CD4-positive, alpha-beta T cell treated with Interleukin-17A for 1 hour (primary cell): Measurements from ENCODE around the gene PAM16.
A peak's percentile ranks its signal among the peaks of the same experiment; 100 is the strongest.

Experiments used
- DNase-seq: peaks from one replicate; pipeline ENCODE4 v3.0.0-alpha.2; 2020

The PAM16 gene

DNA sequence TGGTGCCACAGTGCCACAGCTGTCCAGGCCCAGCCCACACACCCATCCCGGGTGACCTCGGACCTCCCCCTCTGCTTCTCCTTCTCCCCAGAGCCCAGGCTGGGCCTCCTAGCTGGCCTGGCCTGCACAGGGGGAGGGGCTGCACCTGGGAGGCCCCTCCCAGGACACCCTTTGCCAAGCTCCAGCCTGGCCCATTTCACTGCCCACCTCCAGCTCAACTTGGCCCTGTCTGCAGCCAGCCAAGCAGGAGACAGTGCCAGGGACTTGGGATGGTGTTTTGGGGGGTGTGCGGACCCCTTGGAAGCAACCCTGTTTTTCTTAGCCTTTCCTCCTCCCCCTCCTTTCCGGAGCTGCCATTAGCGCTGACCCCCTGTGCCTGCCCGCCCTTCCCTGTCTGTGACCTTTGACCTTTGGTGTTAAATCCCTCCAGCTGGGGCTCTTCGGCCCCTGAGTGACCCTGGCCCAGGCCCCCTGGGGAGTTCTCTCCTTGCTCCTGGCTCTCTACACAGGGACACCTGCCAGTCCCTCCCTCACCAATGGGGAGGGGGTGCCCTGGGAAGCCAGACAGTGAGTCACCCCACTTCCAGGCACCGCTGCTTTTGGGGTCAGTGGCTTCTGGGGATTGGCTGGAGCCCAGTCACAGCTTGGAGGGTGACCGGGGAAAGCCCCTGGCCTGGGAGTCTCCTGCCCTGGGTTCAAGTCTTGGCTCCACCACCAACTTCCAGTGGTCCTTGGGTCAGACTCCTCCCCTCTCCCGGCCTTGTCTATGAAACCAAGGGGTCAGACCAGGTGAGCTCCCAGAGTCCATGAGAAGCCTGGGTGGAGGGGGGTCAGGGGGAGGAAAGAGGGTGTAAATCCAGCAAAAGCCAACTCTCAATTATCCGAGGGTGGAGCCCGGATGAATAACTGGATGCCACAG, 33.3 kb downstream of the PAM16 start:
- DNase-seq, result no peak

GRCh38 chr16:4316864-4317531, 34.1 kb downstream of the PAM16 start:
- no peak for DNase-seq

GRCh38 chr16:4316108-4316863, 34.8 kb downstream of the PAM16 start:
- DNase-seq, result no peak

DNA sequence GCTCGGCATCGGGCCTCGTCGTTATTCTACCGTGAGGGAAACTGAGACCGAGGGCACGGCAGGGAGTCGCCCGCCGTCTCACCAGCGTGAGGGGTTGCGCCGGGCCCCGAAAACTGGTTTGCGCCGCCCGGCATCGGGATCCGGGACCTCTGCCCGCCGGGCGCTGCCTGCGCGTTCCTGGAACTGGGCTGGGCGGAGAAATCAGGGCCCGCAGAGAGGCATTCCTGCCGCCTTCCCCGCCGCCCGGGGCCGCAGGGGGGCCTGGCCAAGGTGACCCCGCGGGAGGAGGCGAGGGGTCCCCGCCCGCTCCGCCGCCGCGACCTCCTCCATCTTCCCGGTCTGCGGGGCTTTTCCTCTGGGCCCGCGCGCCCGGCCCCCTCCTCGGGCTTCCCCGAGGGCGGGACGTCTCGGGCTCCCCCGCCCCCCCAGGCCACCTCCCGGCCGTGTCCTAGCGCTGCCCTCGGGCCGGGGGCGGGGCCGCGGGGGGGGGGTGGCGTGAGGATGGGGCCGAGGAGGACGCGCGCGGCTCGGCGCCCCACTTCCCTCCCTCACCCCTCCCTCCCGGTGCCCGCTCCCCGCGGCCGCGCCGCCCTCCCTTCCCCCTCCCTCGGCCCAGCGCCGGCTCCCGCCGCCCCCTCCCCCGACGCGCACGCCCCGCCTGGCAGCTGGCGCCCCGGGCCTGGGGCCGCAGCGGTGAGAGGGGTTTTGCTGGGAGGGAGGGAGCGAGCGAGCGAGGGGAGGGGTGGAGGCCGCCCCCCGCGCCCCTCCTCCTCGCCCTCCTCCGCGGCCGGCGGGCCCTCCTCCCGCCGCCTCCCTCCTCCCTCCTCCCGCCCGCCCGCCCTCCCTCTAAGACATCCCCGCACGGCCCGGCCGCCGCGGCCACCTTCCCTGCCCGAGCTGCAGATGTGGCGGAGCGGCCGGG, 35.7 kb downstream of the PAM16 start, which contains the start of gene GLIS2:
GLIS2 (plus strand) TSS at position 882 of the 922 bp plus-strand sequence. CDS start 16,214 bp downstream, outside the sequence.
- DNase-seq, result peak; percentile 56

DNA sequence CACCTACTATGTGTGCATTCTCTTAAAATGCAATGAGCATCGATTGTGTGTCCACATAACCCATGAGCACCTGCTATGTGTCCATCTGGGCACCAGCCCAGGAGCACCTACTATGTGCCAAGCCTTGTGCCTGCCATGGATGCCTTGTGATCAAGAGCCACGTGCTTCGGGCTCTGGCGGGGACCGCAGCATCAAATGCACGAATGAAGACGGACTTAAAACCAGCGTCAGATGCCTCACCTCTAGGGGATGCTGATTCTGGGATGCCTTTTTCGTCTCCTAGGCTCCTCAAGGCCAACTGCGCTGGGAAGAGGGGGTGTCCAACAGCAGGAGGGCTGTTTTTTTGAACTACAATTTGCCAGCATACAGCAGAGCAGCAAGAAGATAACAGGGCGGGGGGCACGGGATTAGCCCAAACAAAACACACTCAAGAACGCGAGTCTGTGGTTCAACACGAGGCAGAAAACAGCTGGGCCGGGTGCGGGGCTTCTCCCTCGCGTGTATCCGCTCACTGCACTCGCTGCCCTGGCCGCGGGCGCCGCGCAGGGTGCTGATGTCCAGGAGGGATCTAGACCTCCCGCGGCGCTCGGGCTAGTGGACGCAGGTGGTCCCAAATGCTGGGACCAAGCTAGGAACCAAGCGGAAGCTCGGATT, 36.5 kb downstream of the PAM16 start:
- peak; percentile 28 for DNase-seq

- peak; percentile 19 for DNase-seq
These were observed 37.3 kb downstream of the PAM16 start for GRCh38 chr16:4313563-4314531.

DNA sequence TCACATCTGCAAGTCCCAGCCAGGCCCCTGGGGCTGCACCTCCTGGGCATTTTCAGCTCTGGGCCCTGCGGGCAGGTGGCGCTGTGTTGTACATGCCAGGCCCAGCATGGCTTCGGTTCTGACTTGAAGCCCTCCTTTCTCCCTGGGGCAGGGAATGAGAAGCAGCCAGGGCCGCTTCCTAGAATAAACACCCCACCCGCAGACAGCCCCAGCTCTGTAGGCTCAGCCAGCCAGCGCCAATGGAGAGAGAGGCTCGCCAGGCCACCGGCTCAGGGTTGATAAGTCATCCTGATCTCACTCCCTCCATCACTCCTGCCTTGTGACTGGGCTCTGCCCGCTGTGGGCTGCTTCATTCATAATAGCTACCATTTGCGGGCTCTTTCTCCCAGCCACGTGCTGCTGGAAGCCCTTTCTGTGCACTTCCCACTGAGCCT, 41.3 kb downstream of the PAM16 start:
- DNase-seq, result peak; percentile 66

DNA sequence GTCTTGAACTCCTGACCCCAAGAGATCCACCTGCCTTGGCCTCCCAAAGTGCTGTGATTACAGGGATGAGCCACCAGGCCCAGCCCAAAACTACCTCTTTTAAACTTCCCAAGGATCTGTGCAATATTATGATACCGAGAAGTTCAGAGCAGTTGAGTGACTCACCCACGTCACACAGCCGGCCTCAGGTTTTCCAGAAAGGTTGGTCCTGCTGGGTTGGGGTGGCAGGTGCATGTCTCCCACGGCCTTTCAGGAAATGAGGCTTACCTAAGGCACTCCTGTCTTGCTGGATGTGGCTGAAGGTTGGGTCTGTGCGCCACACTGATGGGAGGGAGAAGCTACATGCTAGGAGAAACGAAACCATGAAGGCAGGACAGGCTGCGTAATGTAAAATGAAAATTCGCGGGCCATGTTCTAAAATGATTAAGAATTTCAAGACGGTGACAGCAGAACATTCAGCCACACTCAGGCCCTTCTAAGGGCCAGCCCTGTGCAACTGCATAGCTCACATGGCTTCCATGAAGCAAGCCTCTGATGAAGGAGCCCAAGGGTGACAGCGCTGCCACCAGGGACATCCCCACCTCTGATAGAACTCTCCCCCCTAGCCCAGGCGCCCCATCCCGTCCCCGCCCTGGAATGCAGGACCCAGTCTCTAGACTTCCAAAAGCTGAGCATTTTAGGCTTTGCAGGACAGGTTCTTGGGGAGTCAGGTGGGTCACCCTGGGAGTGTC, 41.9 kb downstream of the PAM16 start:
- no peak for DNase-seq

- DNase-seq, result peak; percentile 98
These were observed 43.7 kb downstream of the PAM16 start for GRCh38 chr16:4307215-4308037.

DNA sequence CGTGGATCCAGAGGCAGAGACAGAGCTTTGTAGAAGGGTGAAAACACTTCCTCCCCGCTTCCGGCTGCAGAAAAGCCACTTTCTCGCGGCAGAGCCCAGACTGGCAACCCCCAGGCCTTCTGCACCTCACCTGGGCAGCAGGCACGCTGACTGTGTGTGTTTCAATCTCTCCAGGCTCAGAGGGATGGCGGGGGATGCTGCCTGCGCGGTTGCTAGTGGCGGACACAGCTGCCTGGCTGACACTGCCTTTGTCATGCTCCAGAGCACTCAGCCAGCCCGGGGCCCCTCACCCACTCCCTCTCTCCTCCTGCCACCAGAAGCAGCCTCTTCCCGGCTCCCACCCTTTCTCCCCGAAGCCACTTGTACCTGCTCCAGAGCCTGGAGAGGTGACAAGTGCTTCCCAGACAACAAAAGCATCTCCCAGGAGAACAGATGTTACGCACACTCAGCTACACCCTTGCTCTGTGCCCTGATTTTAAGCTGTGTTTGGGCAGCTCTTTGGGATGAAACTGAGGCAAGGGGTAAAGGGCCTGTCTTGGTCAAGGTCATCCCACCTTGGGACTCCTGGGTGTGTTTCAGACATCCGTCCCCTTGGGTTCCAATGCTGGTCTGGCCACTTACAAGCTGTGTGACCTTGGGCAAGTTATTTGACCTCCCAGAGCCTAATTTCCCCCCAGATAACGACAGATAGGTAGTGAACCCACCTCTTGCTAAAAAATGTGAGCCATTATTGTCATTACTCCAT, 44.5 kb downstream of the PAM16 start:
- DNase-seq, result peak; percentile 70

DNA sequence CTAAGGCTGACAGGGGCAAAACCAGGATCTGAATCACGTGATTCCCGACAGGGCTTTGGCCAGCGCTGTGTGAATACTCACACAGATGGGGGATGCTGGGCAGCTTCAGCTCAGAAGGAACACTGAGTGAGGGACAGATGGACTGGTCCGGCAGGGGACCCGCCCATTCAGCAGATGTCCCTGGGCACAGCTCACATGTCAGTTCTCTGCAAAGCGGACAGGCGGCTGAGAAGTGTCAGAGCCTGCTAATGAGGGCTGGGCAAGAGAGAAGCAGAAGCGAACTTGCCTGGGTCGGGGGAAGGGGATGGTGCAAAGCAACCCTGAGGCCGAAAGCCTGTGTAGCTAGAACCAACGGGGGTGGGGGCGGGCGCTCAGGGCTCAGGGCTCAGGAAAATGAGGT, 47.1 kb downstream of the PAM16 start:
- no peak for DNase-seq

GRCh38 chr16:4301968-4302367, 49.2 kb downstream of the PAM16 start:
- DNase-seq, result no peak

DNA sequence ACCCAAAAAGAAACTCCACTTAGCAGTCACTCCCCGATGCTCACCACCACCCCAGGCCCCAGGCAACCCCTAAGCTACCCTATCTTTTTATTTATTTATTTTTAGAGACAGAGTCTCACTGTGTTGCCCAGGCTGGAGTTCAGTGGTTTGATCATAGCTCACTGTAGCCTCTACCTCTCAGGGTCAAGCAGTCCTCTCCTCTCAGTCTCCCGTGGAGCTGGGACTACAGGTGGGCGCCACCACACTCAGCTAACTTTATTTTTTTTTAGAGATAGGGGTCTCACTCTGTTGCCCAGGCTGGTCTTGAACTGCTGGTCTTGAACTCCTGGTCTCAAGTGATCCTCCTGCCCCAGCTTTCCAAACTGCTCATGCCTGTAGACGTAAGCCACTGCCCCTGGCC, 49.9 kb downstream of the PAM16 start:
- DNase-seq, result no peak

- DNase-seq, result no peak
These were observed 52.2 kb downstream of the PAM16 start for GRCh38 chr16:4298761-4299522.

DNA sequence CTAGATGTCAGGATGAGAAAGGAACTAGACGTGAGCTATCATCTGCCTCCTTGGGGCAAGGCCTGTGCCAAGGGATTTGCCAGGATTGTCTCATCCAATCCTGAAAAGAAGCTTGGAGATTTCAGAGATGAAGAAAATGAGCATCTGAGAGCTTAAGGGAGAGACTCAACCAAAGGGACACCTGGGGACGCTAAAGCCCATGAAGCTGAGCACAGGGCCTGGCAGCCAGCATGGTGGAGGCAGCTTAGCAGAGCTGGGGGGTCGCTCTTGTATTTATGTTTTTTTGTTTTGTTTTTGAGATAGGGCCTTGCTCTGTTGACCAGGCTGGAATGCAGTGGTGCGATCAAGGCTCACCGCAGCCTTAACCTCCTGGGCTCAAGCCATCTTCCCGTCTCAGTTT, 53.6 kb downstream of the PAM16 start:
- no peak for DNase-seq

DNA sequence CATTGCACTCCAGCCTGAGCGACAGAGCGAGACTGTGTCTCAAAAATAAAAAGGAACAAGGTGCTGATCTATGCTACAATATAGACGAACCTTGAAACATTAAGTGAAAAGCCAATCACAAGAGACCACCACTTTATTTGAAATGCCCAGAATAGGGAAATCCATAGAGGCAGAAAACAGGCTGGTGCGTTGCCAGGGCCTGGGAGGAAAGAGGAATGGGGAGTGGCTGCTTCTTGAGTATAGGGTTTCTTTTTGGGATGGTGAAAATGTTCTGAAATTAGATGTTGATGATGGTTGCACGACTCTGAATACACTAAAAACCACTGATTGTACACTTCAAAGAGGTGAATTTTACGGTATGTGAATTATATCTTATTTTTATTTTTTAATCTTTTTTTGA, 55.5 kb downstream of the PAM16 start:
- no peak for DNase-seq

GRCh38 chr16:4293822-4294457, 57.2 kb downstream of the PAM16 start:
- no peak for DNase-seq
